Right lobe of liver (tissue), 6 donors: Measurements from ENCODE around the gene ALDH1A1. TPM values are rescaled to one million over a fixed set of nuclear protein-coding genes. Genes with fewer than 3 reads are reported as not detected.

Experiments used
- ATAC-seq, 4 donors: fragments of 200-7000 bp; cut with Tn5 transposase; one replicate each; pipeline ENCODE4 v1.9.1; 2020; ENCODE audit warnings: mild to moderate bottlenecking in 4 of 4, moderate library complexity in 4 of 4
- DNase-seq, 3 donors: peaks; one replicate each; pipeline ENCODE4 v3.0.0-alpha.2; 2020
- H3K27ac ChIP-seq, 3 donors: fragments of 200-600 bp; one replicate each; pipeline ENCODE4 v1.8.0; 2022
- H3K27me3 ChIP-seq, 2 donors: fragments of 200-600 bp; one replicate each; pipeline ENCODE4 v1.8.0; 2022
- H3K36me3 ChIP-seq, 4 donors: fragments of 200-600 bp; sonication (generic) in 1 of 4; one replicate each; pipeline versions ENCODE4 v1.5.1 to v1.8.0; 2017 to 2022; ENCODE audit warnings: control low read depth in 1 of 4
- H3K4me1 ChIP-seq, 4 donors: fragments of 200-600 bp; sonication (generic) in 1 of 4; one replicate each; pipeline versions ENCODE4 v1.5.1 to v1.8.0; 2017 to 2022; ENCODE audit warnings: control low read depth in 1 of 4
- H3K4me3 ChIP-seq, 3 donors: fragments of 200-600 bp; one replicate each; pipeline ENCODE4 v1.8.0; 2022
- H3K9me3 ChIP-seq, 4 donors: fragments of 200-600 bp; sonication (generic) in 1 of 4; one replicate each; pipeline versions ENCODE4 v1.5.1 to v1.8.0; 2017 to 2022; ENCODE audit warnings: control low read depth in 1 of 4
- CTCF ChIP-seq, 4 donors: fragments of 200-600 bp in 3 of 4; fragments of 450-650 bp in 1 of 4; IDR thresholded peaks; one replicate each; pipeline versions ENCODE4 v1.5.1 to v1.8.0; 2016 to 2022; ENCODE audit warnings: antibody characterized with exemption in 4 of 4, mild to moderate bottlenecking in 2 of 4
- POLR2A ChIP-seq: fragments of 450-650 bp; IDR thresholded peaks from one replicate; pipeline ENCODE4 v1.6.1; 2017; ENCODE audit warnings: antibody characterized with exemption, mild to moderate bottlenecking
- WGBS: methylation state at CpG from one replicate; pipeline ENCODE4 v1.1.6; 2018; ENCODE audit warnings: low coverage, low lambda C conversion rate; ENCODE audit not compliant: insufficient coverage; ENCODE audit errors: missing lambda C conversion rate; 5-methylcytosine and 5-hydroxymethylcytosine counted together
- intact Hi-C, 2 donors: fragments of 100-400 bp; cut with DNase I; formaldehyde crosslinking; loops; one replicate each; pipeline versions ENCODE4 v1.11.2 to v1.14.1; 2022
- total RNA-seq, 6 experiments: library from RNA; depleted of rRNA in 2 of 6; stranded (reverse); fragments of >200 nt in 2 of 6; fragmentation: NEBNext Ultra II Directional in 3 of 6; extraction: Animal tissue kit (Norgen Biotek cat#: 25700) in 3 of 6; gene quantifications; one replicate each; pipeline versions ENCODE4 v1.1.0 to v1.2.4, GENCODE V29; 2016 to 2023
- donor health status: DM: no; HTN: yes; CAD: no.
- donor health status: DM: no; HTN: no; CAD: no.
- donor health status: DM: no; HTN: no; CAD: no.
- donor health status: DM: no; HTN: yes; CAD: no.
- donor health status: DM: no; HTN: yes; CAD: no.

The ALDH1A1 gene
- total RNA-seq, 6 experiments from 2014 or later, result 309 to 1,702 (median 521) TPM

DNA sequence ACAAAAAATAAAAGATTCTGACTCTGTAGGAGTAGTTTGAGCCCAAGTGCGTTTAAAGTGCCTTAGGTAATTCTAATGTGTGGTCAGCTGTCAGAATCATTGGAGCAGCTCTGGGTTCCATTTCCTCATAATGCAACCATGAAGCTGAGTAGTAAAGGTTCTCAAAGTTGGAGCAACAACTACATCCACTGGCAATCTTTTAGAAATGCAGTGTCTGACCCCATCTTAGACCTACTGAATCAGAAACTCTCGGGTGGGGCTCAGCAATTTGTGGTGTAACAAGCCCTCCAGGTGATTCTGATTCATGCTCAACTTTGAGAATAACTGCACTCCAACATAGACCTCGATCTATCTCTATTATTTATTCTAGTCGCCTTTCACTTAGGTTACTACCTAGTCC lies 7.6 kb upstream of the ALDH1A1 start:
- ATAC-seq, result peak; percentile 69 to 88 (median 70)
- no peaks in the 10 kb centered on the region for H3K36me3 ChIP-seq

GRCh38 chr9:72958485-72959281 lies 5.8 kb upstream of the ALDH1A1 start:
- no peaks in the 10 kb centered on the region for H3K36me3 ChIP-seq
- peak in 2 of 3 donors; percentile 57 to 64 for DNase-seq
- intact Hi-C loops, result no loop called here
- 78% methylated on average over 3 of the region's 5 CpGs for WGBS
- H3K9me3 ChIP-seq, result no peaks in the 10 kb centered on the region
- ATAC-seq, result peak in 3 of 4 donors; percentile 13 to 70 (median 51)
- TF ChIP-seq CTCF (IDR thresholded peaks at IDR 0.05) (no peak), POLR2A (no peak)
- H3K27me3 ChIP-seq, result no peaks in the 10 kb centered on the region
- no peak overlapping the region for H3K27ac ChIP-seq
- peaks cover 0 to 15% (median 4%) of the 10 kb centered on the region in 4 donors for H3K4me1 ChIP-seq
- no peak overlapping the region for H3K4me3 ChIP-seq

More for the DNA sequence above, 7.6 kb upstream of the ALDH1A1 start:
- Histone ChIP-seq H3K4me1 (no peaks in the 10 kb centered on the region), H3K27ac (no peak overlapping the region), H3K9me3 (no peaks in the 10 kb centered on the region), H3K4me3 (no peak overlapping the region), H3K27me3 (no peaks in the 10 kb centered on the region)
- DNase-seq, result no peak
- intact Hi-C loops, result no loop called here
- TF ChIP-seq POLR2A, result no peak
- peak in 2 of 4 donors; percentile 5 to 7 for TF ChIP-seq CTCF (IDR thresholded peaks at IDR 0.05)
- 63% methylated on average over 3 of the region's 4 CpGs for WGBS

DNA sequence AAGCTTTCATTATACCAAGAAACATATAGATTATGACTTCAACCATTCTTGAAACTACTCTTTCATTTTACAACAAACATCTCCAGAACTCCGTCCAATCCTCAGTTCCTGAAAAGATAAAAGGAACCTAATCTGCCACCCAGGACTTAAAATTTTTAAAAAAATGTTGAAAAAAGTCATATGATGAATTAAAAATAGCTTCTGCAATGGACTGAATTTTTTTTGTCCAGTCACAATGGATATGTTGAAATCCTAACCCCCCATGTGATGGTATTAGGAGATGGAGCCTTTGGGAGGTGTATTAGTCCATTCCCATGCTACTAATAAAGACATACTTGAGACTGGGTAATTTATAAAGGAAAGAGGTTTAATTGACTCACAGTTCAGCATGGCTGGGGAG lies 2.7 kb upstream of the ALDH1A1 start:
- ATAC-seq (no peak), DNase-seq (no peak)
- TF ChIP-seq POLR2A (no peak), CTCF (IDR thresholded peaks at IDR 0.05) (no peak)
- Histone ChIP-seq H3K36me3 (no peaks in the 10 kb centered on the region), H3K9me3 (no peaks in the 10 kb centered on the region), H3K27ac (no peak overlapping the region), H3K4me1 (peaks cover 0 to 17% (median 4%) of the 10 kb centered on the region in 4 donors), H3K27me3 (no peaks in the 10 kb centered on the region), H3K4me3 (no peak overlapping the region)
- 52% methylated on average over 1 of the region's 1 CpG for WGBS
- intact Hi-C loops, result no loop called here

DNA sequence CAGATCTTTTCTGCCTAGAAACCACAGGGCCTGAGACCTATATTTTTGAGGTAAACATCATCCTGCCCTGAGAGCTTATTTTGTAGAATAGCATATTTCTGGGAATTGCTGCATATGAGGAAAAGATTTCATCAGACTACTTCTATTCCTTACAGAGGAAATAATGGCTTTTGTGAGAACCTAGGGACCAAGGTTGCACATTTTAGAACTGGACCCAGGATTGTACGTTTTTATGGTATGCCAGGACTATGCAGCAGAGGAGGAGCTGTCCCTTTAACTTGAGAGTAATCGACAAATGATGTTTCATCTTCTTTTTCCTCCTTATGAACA lies 2.2 kb upstream of the ALDH1A1 start:
- ATAC-seq (no peak), DNase-seq (no peak)
- H3K4me3 ChIP-seq, result no peak overlapping the region
- H3K27me3 ChIP-seq, result no peaks in the 10 kb centered on the region
- H3K27ac ChIP-seq, result peak overlapping the region in 2 of 3 donors; percentile 78 to 87
- no peaks in the 10 kb centered on the region for H3K36me3 ChIP-seq
- intact Hi-C loops, result no loop called here
- H3K9me3 ChIP-seq, result no peaks in the 10 kb centered on the region
- WGBS, result 56% methylated on average over 2 of the region's 2 CpGs
- H3K4me1 ChIP-seq, result peaks cover 0 to 17% (median 4%) of the 10 kb centered on the region in 4 donors
- no peak for TF ChIP-seq CTCF (IDR thresholded peaks at IDR 0.05)
- TF ChIP-seq POLR2A, result no peak
